EH (cell line): ENCODE results near the gene PHF1.
A peak's percentile ranks its signal among the peaks of the same experiment; 100 is the strongest.

ENCODE experiments used
- DNase-seq: peaks from one replicate; pipeline ENCODE4 v3.0.0-alpha.2; 2015; ENCODE audit warnings: low read depth

The PHF1 gene

GRCh38 chr6:33417903-33418689, 7.3 kb downstream of the PHF1 start, which contains the start of gene CUTA:
Gene CUTA, minus strand, starts transcription at chr6:33418107. Its CDS starts 107 bp downstream, at chr6:33418000.
- peak; percentile 100 for DNase-seq

GRCh38 chr6:33418690-33419291, 8.0 kb downstream of the PHF1 start:
- no peak for DNase-seq

DNA sequence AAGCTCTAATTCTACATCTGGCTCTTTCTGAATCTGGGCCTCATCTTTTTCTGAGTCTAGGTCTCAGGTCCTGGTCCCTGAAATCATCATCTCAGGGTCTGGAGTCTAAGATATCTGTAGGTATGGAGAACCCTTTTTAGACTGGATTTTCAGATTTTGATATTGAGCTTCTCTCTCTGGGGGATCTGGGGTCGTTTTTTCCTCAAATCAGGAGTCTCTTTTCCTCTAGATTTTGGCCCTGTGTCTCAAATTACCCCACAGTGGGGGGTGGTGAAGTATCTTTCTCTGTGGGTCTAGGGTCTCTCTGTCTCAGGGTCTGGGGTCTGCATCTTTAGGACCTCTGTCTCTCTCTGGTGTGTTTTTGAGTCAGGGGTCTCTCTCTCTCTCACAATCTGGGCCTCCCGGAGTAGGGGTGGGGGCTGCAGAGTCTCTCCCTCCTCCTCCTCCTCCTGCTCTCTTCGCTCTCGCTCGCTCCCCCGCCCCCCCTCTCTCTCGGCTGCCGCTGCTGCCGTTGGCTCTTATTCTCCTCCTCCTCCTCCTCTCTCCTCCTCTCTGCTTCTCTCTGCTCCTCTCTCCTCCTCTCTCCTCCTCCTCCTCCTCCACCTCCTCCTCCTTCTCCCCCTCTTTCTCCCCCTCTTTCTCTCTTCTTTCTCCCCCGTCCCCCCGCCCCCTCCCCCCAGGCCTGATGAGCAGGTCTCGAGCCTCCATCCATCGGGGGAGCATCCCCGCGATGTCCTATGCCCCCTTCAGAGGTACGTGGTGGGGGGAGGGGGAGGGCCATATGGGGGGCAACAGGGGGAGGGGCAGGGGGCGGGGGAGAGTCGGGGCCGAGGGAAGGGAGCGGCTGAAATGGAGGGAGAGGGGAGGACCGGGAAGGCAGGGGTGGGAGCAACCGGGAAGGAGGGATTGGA, 9.0 kb downstream of the PHF1 start, which contains the start of gene SYNGAP1:
SYNGAP1 (plus strand) TSS at position 486 of the 911 bp plus-strand sequence; CDS start at position 686, 200 bp downstream.
- DNase-seq: peak; percentile 82

DNA sequence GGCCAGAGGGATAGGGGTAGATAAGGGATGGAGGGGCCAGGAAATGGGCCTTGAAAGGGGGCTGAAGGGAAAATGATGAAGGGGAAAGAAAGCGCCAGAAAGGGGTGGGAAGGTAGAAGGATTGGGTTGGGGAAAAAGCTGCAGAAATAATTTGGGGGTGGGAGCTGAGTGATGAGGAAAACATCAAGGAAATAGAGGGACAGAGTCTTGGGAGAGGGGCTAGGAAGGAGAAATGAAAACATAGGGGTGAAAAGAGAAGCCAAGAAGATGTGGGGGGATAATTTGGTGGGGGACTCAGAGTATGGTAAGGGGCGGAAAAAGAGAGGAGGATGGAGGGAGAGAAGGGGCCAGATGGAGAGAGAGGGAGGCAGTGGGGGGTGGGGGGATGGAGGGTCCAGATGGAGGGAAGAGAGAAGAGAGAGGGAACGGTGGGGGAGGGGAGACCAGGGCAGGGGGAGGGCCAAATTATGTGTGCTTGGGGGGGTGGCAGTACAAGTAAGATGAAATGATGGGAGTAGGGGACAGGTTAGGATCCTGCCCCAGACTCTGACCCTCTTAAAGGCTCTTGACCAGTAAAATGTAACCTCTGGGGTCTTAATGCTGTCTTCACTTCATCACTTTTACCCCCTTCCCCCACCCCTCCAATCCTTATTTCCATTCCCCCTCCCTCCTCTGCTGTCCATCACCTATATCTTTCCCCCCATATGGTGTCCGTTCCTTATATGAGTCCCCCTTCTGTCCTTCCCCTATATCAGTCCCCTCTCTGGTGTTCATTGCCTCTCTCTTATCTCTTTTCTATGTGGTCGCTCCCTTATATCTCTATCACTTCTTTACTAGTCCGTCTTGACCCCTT, 9.9 kb downstream of the PHF1 start:
- no peak for DNase-seq

- no peak for DNase-seq
Observed at GRCh38 chr6:33421344-33421643, 10.5 kb downstream of the PHF1 start.

DNA sequence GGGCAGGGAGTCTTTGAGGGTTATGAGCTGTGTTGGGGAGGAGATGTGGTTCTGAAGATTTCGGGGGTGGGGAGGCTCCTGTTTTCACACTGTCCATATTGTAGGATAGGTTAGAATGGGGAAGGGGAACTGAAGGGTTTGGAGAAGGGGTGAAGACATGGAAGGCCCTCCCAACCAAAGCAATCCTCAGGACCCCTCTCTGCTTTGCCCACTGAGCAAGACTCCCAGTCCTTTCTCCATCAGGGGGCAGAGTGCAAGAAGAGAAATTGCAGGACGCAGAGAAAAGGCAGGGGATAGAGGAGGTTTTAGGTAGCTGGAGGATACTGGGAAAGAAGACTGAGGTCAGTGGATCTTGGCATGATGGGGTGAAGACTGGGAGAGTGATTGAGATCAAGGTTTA, 13.0 kb downstream of the PHF1 start:
- DNase-seq: no peak

GRCh38 chr6:33424855-33425667, 14.2 kb downstream of the PHF1 start:
- no peak for DNase-seq

DNA sequence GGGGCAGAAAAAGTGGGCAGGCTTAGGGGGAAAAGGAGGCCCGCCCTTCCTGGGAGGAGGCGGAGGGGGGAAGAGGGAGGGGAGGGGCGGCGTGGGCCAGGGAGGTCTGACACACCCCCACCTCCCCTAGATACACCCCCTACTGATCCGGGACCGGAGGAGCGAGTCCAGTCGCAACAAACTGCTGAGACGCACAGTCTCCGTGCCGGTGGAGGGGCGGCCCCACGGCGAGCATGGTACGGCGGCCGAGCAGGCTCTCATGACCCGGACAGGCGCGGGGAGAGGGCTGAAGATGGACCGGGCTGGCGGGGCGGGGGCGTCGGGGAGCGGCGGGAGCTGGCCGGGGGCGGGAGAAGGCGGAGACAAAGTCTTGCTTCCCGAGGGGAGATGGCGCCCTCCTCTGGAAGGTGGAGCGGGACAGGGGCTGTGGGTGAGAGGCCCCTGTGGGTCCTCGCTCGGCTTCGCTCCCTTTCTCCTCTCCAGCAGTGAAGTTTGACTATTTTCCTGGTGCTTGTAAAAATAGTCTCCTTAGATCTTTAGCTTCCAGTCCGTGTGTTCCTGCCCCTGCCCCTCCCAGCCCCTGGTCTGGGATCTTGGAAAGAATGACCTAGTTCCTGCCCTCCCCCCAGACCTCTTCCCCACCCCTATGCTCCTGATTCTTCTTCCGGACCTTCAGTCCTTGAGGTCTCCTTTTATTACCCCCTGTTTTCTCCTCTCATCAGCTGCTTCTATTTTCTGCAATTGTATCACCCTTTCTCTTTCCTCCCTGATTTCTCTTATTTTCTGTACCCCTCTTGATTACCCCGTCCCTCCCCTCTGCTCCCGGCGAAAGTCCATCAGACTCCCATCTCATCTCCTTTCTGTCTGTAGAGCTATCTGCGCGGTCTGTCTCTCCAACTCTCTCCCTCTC, 15.1 kb downstream of the PHF1 start:
- DNase-seq: peak; percentile 84

GRCh38 chr6:33426590-33427511, 16.0 kb downstream of the PHF1 start:
- no peak for DNase-seq

DNA sequence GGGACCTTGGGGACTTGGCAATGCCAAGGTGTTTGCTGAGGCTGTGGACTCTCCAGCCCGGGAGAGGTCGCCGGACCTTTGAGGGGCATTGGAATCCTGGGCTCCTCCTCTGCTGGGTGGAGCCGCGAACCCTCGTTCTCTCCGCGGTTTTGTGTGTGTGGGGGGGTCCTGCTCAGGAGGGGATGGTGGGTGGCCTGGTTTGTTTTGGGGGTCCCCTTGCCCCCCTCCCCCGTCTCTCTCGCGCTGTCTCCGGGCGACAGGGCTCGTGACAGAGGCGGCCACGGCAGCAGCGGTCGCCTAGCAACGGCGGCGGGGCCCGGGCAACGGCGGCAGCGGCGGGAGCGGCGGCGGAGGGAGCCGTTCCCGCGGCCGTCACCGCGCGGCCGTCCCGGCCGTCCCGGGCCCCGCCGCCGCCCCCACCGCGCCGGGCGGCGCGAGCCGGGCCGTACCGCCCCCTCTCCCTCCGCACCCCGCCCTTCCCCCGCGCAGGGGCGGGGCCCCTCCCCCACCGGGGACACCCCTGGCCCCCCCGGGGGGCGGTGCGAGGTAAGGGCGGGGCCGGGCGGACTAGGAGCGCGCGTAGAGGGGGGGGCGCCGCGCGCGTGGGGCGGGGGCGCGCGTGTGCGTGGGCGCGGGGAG, 16.9 kb downstream of the PHF1 start:
- peak; percentile 39 for DNase-seq

DNA sequence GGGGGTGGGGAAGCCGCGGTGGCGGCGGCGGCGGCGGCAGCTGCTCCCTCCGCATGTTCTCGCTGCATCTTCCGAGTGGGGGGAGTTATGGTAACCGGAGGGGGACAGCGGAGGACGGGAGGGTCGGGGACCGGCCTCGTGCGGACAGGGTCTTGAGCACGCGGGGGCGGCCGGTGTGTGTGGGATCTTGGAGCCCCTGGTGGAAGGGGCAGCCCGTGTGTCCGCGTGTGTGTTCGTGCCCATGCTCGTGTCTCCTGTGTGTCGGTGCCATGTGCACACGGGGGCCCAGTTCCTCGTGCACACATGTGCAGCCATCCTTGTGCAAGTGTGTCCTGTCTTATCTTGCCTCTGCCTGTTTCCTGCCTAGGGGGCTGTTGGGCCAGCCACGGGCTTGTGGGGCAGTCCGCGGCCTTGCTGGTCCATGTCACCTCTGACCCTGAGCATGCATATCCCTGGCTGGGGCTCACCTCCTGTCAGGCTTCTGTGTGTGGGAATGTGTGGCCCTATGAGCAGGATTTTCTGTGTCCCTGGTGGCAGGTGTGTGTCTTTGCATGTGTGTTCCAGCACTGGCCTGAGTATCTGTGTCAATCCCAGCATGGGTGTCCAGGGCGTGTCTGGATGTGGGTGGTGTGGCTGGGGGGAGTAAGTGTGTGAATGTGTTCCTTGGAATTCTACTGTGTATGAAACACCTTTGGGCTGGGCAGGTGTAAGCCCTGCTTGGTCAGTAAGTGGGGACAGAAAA, 17.6 kb downstream of the PHF1 start:
- peak; percentile 42 for DNase-seq

- no peak for DNase-seq
Observed at GRCh38 chr6:33428966-33429749, 18.3 kb downstream of the PHF1 start.

DNA sequence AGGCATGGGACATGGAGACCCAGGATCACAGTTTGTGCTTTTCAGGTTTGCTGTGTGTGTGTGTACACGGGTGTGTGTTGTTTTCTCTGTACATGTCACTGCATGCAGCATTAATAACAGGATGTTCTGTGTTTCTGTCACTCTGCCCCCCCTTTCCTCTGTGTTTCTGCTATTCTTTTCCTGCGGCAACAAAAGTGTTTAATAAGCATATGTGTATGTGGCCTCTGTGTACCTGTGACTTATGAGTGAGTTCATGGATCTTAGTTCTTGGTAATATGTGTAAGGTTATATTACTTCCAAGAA, 18.9 kb downstream of the PHF1 start:
- no peak for DNase-seq

DNA sequence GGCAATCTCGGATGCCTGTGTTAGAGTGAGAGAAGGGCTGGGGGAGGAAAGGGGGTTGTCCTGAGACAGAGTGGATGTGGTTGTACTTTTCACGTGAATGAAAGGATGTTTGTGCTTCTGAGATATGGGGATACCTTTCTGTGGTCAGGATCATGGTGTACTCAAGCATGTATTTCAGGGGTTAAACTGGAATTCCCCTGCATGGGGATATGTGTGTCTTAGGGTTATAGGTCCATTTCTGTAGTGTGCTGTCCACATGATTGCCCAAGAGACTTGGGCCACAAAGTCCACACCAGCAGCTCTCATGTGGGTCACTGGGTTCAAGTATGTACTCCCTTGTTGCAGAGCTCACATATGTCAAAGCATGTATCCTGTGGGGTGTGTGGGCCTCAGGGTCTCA, 19.5 kb downstream of the PHF1 start:
- DNase-seq: no peak

DNA sequence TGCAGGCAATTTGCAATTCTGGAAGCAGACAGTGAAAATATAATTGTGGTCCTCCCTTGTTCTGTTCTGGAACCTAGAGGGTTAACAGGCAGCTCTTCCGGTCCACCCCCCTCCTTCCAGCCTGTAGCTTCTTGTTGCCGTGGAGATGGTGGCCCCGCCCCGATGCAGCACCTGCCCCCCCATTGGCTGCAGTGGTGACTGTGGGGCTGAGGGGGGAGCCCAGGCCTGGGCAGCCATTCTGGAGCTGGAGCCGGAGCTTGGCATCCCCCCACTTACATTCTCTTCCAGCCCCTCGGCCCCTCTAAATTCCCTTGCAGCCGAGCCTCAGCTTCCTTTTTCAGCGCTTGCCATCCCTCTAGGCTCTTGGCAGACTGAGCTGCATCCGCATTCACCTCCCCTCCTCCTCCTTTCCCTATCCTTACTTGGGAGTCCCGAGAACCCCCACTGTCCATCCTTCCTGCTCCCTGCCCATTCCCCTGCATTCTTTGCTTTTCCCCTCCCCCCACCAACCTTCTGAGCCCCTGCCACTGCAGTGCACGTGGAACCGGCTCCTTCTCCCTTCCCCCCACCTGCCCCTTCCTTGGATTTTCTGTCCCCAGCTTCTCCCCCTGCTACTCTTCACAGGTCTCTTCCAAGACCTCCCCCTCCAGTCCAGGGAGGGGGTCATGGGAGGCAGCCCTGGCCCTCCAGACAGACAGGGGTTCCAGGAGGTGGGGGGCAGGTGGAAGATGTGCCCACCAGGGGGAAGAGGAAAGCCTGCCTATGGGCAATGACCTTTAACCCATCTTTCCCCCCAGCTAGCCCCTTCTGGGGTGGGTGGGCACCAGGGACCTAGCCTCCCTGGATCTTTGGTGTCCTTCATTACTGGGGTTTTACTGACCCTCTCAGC, 20.4 kb downstream of the PHF1 start:
- DNase-seq: peak; percentile 76
